Thyroid gland (tissue), 4 donors: Measurements from ENCODE around the gene NKTR. TPM values are rescaled to one million over a fixed set of nuclear protein-coding genes. Genes with fewer than 3 reads are reported as not detected.

Experiments
- DNase-seq, 2 donors: peaks; one replicate each; pipeline ENCODE4 v3.0.0-alpha.2; 2019
- H3K27ac ChIP-seq, 3 donors: fragments of 200-600 bp; sonication (generic); 1 replicate in 2 of 3; 2 replicates in 1 of 3; pipeline ENCODE4 v1.5.1; 2016 to 2019; ENCODE audit warnings: mild to moderate bottlenecking in 1 of 3, moderate library complexity in 1 of 3
- H3K27me3 ChIP-seq: fragments of 200-600 bp; sonication (generic); one replicate; pipeline ENCODE4 v1.5.1; 2019
- H3K36me3 ChIP-seq, 2 donors: fragments of 200-600 bp; sonication (generic); one replicate each; pipeline ENCODE4 v1.5.1; 2016 to 2019
- H3K4me1 ChIP-seq, 2 donors: fragments of 200-600 bp; sonication (generic); one replicate each; pipeline ENCODE4 v1.5.1; 2017 to 2019
- H3K4me3 ChIP-seq, 3 donors: fragments of 200-600 bp; sonication (generic); replicated peaks in 1 of 3; 1 replicate in 2 of 3; 2 replicates in 1 of 3; pipeline ENCODE4 v1.5.1; 2016; ENCODE audit warnings: mild to moderate bottlenecking in 1 of 3
- H3K9me3 ChIP-seq: fragments of 200-600 bp; sonication (generic); one replicate; pipeline ENCODE4 v1.5.1; 2017
- POLR2A ChIP-seq, 2 donors: fragments of 450-650 bp; IDR thresholded peaks; one replicate each; pipeline ENCODE4 v1.6.1; 2017; ENCODE audit warnings: antibody characterized with exemption in 2 of 2, mild to moderate bottlenecking in 2 of 2, moderate library complexity in 1 of 2
- whole genome bisulfite sequencing, 2 donors: methylation state at CpG; one replicate each; pipeline ENCODE4 v1.1.5; 2017; 5-methylcytosine and 5-hydroxymethylcytosine counted together
- intact Hi-C: fragments of 100-400 bp; cut with DNase I; formaldehyde crosslinking; loops from one replicate; pipeline ENCODE4 v1.15.1; 2023
- total RNA-seq, 4 donors: library from RNA; depleted of rRNA; stranded (reverse); fragments of >200 nt; gene quantifications; one replicate each; pipeline ENCODE4 v1.2.3, GENCODE V29; 2016
- TF ChIP-seq, protein P1 (sequence below), 6 experiments: fragments of 200-600 bp in 3 of 6; fragments of 450-650 bp in 3 of 6; sonication (generic) in 3 of 6; IDR thresholded peaks; one replicate each; pipeline ENCODE4 v1.5.1; 2016 to 2019; ENCODE audit warnings: antibody characterized with exemption in 6 of 6, mild to moderate bottlenecking in 2 of 6, inconsistent platforms in 1 of 6, moderate library complexity in 1 of 6

The NKTR gene
- total RNA-seq, 4 donors from 2014 or later = 157 to 383 (median 197) TPM

DNA sequence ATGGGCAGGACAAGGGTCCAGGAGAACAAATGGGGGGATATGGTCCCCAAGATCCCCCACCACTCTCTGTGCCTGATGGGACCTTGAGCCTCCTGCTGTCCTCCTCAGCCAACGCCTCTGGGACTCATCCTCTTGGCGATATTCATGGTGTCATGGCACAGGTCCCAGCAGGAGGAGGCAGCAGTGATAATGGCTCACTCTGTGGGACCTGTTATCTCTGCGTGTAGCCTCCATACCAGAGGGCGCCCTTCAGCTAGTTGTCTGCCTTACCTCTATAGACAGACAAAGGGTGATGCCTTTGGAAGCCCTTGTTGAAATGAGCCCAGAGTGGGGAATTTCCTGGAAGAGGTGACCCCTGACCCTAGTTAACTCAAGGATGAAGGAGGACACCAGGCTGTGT is 60.4 kb downstream of the NKTR start:
- Histone ChIP-seq H3K27me3 (no peaks in the 10 kb centered on the region), H3K36me3 (peaks cover 0 to 5% of the 10 kb centered on the region in 2 donors), H3K9me3 (no peaks in the 10 kb centered on the region), H3K4me1 (peaks cover 0 to 2% of the 10 kb centered on the region in 2 donors), H3K4me3 (no peak overlapping the region), H3K27ac (no peak overlapping the region)
- 76 to 80% methylated on average over 4 of the region's 4 CpGs for WGBS, 2 donors
- intact Hi-C loops = no loop called here
- no peak for DNase-seq
- TF ChIP-seq, protein P1, sequence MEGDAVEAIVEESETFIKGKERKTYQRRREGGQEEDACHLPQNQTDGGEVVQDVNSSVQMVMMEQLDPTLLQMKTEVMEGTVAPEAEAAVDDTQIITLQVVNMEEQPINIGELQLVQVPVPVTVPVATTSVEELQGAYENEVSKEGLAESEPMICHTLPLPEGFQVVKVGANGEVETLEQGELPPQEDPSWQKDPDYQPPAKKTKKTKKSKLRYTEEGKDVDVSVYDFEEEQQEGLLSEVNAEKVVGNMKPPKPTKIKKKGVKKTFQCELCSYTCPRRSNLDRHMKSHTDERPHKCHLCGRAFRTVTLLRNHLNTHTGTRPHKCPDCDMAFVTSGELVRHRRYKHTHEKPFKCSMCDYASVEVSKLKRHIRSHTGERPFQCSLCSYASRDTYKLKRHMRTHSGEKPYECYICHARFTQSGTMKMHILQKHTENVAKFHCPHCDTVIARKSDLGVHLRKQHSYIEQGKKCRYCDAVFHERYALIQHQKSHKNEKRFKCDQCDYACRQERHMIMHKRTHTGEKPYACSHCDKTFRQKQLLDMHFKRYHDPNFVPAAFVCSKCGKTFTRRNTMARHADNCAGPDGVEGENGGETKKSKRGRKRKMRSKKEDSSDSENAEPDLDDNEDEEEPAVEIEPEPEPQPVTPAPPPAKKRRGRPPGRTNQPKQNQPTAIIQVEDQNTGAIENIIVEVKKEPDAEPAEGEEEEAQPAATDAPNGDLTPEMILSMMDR (IDR thresholded peaks at IDR 0.05) = no peak
- TF ChIP-seq POLR2A (IDR thresholded peaks at IDR 0.05) = no peak

DNA sequence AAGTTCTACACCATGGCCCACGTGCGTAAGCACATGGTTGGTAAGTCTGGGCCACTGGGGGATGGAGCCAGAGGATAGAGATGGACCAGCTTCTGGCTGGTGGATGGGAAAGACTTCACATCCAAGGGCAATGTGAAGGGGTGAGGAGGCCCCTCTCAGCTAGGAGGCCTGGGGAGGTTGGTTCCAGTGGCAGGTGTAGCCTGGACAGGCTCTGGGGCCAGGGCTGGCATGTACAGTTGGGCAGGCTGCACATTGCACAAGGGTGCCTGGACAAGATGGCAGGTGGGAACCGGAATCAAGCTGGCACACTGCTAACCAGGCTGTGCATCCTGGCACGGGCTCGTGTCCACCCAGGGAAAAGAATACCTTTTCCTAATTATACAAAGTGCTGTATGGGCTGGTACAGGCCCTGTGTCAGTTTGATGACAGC is 61.1 kb downstream of the NKTR start:
- no peak for DNase-seq
- Histone ChIP-seq H3K9me3 (no peaks in the 10 kb centered on the region), H3K4me3 (no peak overlapping the region), H3K27ac (no peak overlapping the region), H3K36me3 (peaks cover 0 to 5% of the 10 kb centered on the region in 2 donors), H3K4me1 (no peaks in the 10 kb centered on the region), H3K27me3 (no peaks in the 10 kb centered on the region)
- TF ChIP-seq, protein P1 (IDR thresholded peaks at IDR 0.05) = no peak
- no peak for TF ChIP-seq POLR2A (IDR thresholded peaks at IDR 0.05)
- WGBS, 2 donors = 95 to 98% methylated on average over 5 of the region's 5 CpGs
- intact Hi-C loops = no loop called here

DNA sequence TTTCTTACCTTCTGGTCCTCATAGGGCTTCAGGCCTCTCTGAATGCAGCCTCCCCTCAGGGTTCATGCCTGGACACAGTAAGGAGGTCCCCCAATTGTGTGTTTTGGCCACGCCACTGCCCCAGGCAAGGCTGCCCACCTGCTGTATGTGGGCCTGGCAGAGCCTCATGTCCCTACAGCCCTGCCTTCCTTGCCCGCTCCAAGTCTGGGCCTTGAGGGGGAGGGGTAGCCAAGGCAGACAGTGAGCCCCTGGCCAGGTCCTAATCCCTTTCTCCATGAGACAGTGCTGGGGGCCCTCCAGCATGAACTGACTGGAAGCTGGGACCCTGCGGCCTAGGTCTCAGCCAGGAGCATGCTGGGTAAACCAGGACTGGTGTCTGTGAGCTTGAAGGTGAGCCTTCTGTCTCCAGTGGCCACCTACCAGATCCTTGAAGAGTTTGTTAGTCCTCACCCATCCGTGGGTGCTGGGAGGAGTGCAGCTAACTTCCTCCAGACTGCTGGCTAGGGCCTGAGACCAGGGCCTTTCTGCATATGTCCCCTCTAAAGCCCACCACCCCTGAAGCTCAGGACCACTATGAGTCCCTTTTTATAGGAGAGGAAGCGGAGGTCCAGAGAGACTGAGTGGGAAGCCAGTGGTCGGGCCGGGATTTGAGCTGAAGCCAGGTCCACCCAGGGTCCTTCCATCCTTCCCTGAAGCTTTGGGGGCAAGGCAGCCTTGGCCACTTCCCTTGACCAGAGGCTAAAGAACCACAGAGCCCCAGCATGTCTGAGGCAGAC is 61.7 kb downstream of the NKTR start:
- DNase-seq = no peak
- Histone ChIP-seq H3K36me3 (peaks cover 0 to 5% of the 10 kb centered on the region in 2 donors), H3K27ac (no peak overlapping the region), H3K27me3 (no peaks in the 10 kb centered on the region), H3K4me3 (no peak overlapping the region), H3K9me3 (no peaks in the 10 kb centered on the region), H3K4me1 (no peaks in the 10 kb centered on the region)
- 77 to 90% methylated on average over 4 to 7 of the region's 7 CpGs for WGBS, 2 donors
- intact Hi-C loops = no loop called here
- TF ChIP-seq, protein P1 (IDR thresholded peaks at IDR 0.05) = no peak
- TF ChIP-seq POLR2A (IDR thresholded peaks at IDR 0.05) = no peak

DNA sequence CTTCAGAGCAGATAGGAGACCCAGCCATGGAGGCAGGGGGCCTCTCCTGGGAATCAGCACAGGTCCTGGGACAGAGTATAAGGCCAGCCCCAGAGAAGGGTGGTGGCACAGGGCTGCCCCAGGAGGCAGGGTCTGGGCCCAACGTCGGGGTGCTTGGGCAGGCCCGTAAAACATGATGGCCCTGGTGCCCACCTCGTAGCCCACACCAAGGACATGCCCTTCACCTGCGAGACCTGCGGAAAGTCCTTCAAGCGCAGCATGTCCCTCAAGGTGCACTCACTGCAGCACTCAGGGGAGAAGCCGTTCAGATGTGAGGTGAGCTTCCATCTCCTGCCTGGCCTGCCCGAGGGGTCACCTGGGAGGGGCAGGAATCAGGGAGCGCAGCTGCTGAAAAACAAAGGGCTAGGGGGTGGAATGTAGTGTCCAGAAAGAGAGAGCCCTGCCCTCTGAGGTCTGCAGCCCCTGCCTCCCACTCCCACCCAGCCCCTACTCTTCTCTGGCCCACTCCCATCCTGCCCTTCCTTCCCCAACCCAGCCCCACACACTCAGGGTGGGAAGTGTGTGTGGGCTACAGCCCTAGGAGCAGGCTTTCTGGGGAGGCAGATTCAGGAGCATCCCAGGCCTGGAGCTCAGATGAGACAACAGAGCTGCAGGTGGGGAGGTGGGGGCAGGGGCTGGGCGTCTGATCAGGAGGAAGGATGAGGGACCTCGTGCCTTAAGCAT is 62.5 kb downstream of the NKTR start:
- H3K4me1 ChIP-seq = no peaks in the 10 kb centered on the region
- DNase-seq = no peak
- no peaks in the 10 kb centered on the region for H3K9me3 ChIP-seq
- H3K36me3 ChIP-seq = peaks cover 0 to 5% of the 10 kb centered on the region in 2 donors
- WGBS, 2 donors = 77 to 87% methylated on average over 5 to 8 of the region's 12 CpGs
- H3K27me3 ChIP-seq = no peaks in the 10 kb centered on the region
- H3K4me3 ChIP-seq = no peak overlapping the region
- intact Hi-C loops = no loop called here
- no peak for TF ChIP-seq POLR2A (IDR thresholded peaks at IDR 0.05)
- TF ChIP-seq, protein P1 (IDR thresholded peaks at IDR 0.05) = no peak
- no peak overlapping the region for H3K27ac ChIP-seq
